CD4-positive, alpha-beta T cell (primary cell): Measurements from ENCODE around the gene RNF157. TPM values are rescaled to one million over a fixed set of nuclear protein-coding genes. Genes with fewer than 3 reads are reported as not detected.

Experiments
- ATAC-seq: fragments of 200-7000 bp; cut with Tn5 transposase; one replicate; pipeline ENCODE4 v1.10.0; 2022; ENCODE audit warnings: mild to moderate bottlenecking; ENCODE audit not compliant: poor library complexity
- CTCF ChIA-PET: fragments of 350-600 bp; sonication (Branson Sonifier 250); formaldehyde crosslinking; loops from one replicate; lab custom pipeline; 2021; ENCODE audit warnings: antibody characterized with exemption, inconsistent platforms; lab: Charles Lee
- POLR2A ChIA-PET: fragments of 350-600 bp; sonication (Branson Sonifier 250); formaldehyde crosslinking; loops from one replicate; lab custom pipeline; 2021; ENCODE audit warnings: antibody characterized with exemption, inconsistent platforms; lab: Charles Lee
- DNase-seq, 14 experiments: peaks; one replicate each; pipeline ENCODE4 v3.0.0-alpha.2; 2013 to 2020; ENCODE audit warnings: mixed read lengths in 2 of 14
- H3K27ac ChIP-seq, 2 donors: one replicate each; pipeline versions ENCODE4 v1.5.1 to v1.7.0; 2013; ENCODE audit warnings: low read length in 2 of 2, low read depth in 1 of 2, mild to moderate bottlenecking in 1 of 2
- H3K27me3 ChIP-seq, 2 experiments: 1 replicate in 1 of 2; 2 replicates in 1 of 2; pipeline versions ENCODE4 v1.6.1 to v1.7.0; 2013; ENCODE audit warnings: low read length in 2 of 2, control low read depth in 1 of 2, mild to moderate bottlenecking in 1 of 2, moderate library complexity in 1 of 2; ENCODE audit not compliant: insufficient read depth in 2 of 2, control insufficient read depth in 1 of 2
- H3K36me3 ChIP-seq: one replicate; pipeline ENCODE4 v1.6.1; 2013; ENCODE audit warnings: low read length, control low read depth; ENCODE audit not compliant: insufficient read depth
- H3K4me1 ChIP-seq: one replicate; pipeline ENCODE4 v1.6.1; 2013; ENCODE audit warnings: low read length, control low read depth; ENCODE audit not compliant: insufficient read depth
- H3K4me3 ChIP-seq: one replicate; pipeline ENCODE4 v1.5.1; 2013; ENCODE audit warnings: mild to moderate bottlenecking, low read length, moderate library complexity
- H3K9me3 ChIP-seq, 2 experiments: 1 replicate in 1 of 2; 2 replicates in 1 of 2; pipeline versions ENCODE4 v1.6.1 to v1.7.0; 2013; ENCODE audit warnings: low read length in 2 of 2, mild to moderate bottlenecking in 2 of 2, control low read depth in 1 of 2, moderate library complexity in 1 of 2; ENCODE audit not compliant: control insufficient read depth in 1 of 2, insufficient read depth in 1 of 2
- H3K27ac Mint-ChIP-seq: one replicate; pipeline ENCODE4 v1.8.0; 2020; ENCODE audit warnings: mixed read lengths
- H3K27me3 Mint-ChIP-seq: one replicate; pipeline ENCODE4 v1.8.0; 2021; ENCODE audit warnings: mixed read lengths
- H3K36me3 Mint-ChIP-seq: one replicate; pipeline ENCODE4 v1.8.0; 2021; ENCODE audit warnings: low read depth, mixed read lengths
- H3K4me1 Mint-ChIP-seq: one replicate; pipeline ENCODE4 v1.8.0; 2021; ENCODE audit warnings: low read depth, mixed read lengths
- H3K4me3 Mint-ChIP-seq: one replicate; pipeline ENCODE4 v1.8.0; 2020; ENCODE audit warnings: mild to moderate bottlenecking, mixed read lengths
- H3K9me3 Mint-ChIP-seq: one replicate; pipeline ENCODE4 v1.8.0; 2020; ENCODE audit warnings: mixed read lengths
- intact Hi-C, 2 experiments: fragments of 100-400 bp; cut with DNase I in 1 of 2; cut with micrococcal nuclease in 1 of 2; formaldehyde crosslinking; loops; one replicate each; pipeline versions ENCODE4 v1.15.1 to v1.9.0; 2023 to 2025; cut with DNase I, micrococcal nuclease
- total RNA-seq, 174 experiments: library from RNA in 2 of 174; stranded (reverse) in 2 of 174; gene quantifications; one replicate each; pipeline ENCODE4 v1.2.3 and lab custom pipeline; 2021 to 2026
- TF ChIP-seq, protein P1 (sequence below): fragments of 200-600 bp; IDR thresholded peaks from one replicate; pipeline ENCODE4 v1.8.0; 2022; ENCODE audit warnings: antibody characterized with exemption, mild to moderate bottlenecking

Gene RNF157
- total RNA-seq, 2 experiments from 2014 or later = 18.5 to 21.1 TPM

DNA sequence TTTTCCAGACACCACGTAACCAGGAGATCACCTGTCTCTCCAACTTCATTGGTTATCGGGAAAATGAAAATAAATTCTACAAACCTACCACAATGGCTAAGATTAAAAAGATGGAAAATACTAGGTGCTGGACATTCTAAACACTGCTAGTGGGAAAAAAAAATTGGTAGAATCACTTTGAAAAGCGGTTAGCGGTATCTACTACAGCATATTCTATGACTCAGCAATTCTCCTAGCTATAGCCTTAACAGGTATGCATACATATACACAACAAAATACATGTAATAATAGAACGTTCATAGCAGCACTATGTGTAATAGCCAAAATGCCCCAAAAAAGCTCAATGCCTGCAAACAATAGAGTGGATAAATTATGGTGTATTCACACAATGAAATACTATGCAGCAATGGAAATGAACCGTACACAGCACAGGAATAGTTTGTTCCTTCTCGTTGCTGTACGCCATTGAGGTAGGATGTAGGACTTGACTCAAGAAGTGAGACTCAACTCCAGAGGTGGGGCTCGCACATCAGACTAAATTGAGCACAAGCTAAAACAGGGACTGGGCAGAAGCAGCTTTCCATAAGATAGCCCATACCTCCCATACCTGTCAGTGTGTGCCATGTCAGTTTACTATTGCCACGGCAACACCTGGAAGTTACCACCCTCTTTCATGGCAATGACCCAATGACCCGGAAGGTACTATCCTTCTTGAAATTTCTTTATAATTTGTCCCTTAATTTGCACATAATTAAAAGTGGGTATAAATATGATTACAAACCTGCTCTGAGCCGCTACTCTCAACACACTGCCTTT is 44.8 kb downstream of the RNF157 start:
- H3K36me3 ChIP-seq = peaks cover 11% of the 10 kb centered on the region
- no peak overlapping the region for H3K4me3 ChIP-seq
- Mint-ChIP-seq H3K27ac (peak overlapping the region; percentile 93), H3K27me3 (no peaks in the 10 kb centered on the region), H3K4me3 (no peak overlapping the region), H3K36me3 (peaks cover 18% of the 10 kb centered on the region), H3K4me1 (peaks cover 82% of the 10 kb centered on the region), H3K9me3 (no peaks in the 10 kb centered on the region)
- TF ChIP-seq, protein P1, sequence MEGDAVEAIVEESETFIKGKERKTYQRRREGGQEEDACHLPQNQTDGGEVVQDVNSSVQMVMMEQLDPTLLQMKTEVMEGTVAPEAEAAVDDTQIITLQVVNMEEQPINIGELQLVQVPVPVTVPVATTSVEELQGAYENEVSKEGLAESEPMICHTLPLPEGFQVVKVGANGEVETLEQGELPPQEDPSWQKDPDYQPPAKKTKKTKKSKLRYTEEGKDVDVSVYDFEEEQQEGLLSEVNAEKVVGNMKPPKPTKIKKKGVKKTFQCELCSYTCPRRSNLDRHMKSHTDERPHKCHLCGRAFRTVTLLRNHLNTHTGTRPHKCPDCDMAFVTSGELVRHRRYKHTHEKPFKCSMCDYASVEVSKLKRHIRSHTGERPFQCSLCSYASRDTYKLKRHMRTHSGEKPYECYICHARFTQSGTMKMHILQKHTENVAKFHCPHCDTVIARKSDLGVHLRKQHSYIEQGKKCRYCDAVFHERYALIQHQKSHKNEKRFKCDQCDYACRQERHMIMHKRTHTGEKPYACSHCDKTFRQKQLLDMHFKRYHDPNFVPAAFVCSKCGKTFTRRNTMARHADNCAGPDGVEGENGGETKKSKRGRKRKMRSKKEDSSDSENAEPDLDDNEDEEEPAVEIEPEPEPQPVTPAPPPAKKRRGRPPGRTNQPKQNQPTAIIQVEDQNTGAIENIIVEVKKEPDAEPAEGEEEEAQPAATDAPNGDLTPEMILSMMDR = no peak
- ChIA-PET POLR2A (interaction anchor here (0.6 to 3.1 kb wide), 9 partner anchors 10 to 75 kb away, joined by 3 to 15 read pairs (median 3); partner anchors contain the start of gene UBALD2), CTCF (interaction anchor here (1.4 kb wide), 1 partner anchor 14 kb away, joined by 5 read pairs; no protein-coding TSS in a partner anchor)
- H3K9me3 ChIP-seq = no peaks in the 10 kb centered on the region
- intact Hi-C loops = loop anchor here in 1 of 2 experiments (5.0 kb wide), 1 partner anchor 42 kb away; no protein-coding TSS in a partner anchor
- ATAC-seq (no peak), DNase-seq (no peak)
- no peaks in the 10 kb centered on the region for H3K27me3 ChIP-seq
- peaks cover 95% of the 10 kb centered on the region for H3K4me1 ChIP-seq
- H3K27ac ChIP-seq = no peak overlapping the region

DNA sequence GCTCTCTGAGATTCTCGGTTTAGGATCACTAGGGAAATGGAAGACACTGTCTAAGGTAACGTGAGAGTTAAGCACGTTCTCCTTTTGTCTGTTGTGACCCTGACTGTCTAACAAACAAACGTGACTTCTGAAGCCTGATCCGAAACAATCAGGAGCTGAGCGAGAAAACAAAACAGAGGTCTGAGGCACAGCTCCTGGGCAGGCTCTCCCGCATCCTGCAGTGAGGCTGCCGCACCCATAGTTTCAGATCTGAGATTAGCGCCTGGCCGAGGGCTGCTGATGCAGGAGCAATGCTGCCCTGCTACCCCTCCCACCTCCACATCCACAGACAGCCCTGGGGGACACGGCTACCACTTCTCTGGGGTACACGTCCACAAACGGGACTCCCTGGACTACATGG is 46.7 kb downstream of the RNF157 start:
- Histone ChIP-seq H3K4me1 (peaks cover 93% of the 10 kb centered on the region), H3K27me3 (no peaks in the 10 kb centered on the region), H3K27ac (peak overlapping the region; percentile 12 to 60), H3K36me3 (peaks cover 7% of the 10 kb centered on the region), H3K9me3 (no peaks in the 10 kb centered on the region), H3K4me3 (no peak overlapping the region)
- H3K4me3 Mint-ChIP-seq = peak overlapping the region; percentile 85
- DNase-seq (peak in 10 of 14 experiments; percentile 22 to 68 (median 46)), ATAC-seq (peak; percentile 8)
- POLR2A ChIA-PET = interaction anchor here (0.6 to 8.9 kb wide), 8 partner anchors 13 to 84 kb away, joined by 3 to 221 read pairs (median 7); partner anchors contain the start of gene UBALD2
- CTCF ChIA-PET = interaction anchor here (0.6 to 2.9 kb wide), 5 partner anchors 12 to 63 kb away, joined by 3 to 20 read pairs (median 4); no protein-coding TSS in a partner anchor
- H3K4me1 Mint-ChIP-seq = peaks cover 78% of the 10 kb centered on the region
- TF ChIP-seq, protein P1 = no peak
- intact Hi-C loops = loop anchor here in 1 of 2 experiments (5.0 kb wide), 1 partner anchor 49 kb away; the partner anchor contains the start of gene RNF157
- no peaks in the 10 kb centered on the region for H3K9me3 Mint-ChIP-seq
- H3K36me3 Mint-ChIP-seq = peaks cover 3% of the 10 kb centered on the region
- peak overlapping the region; percentile 93 for H3K27ac Mint-ChIP-seq
- no peaks in the 10 kb centered on the region for H3K27me3 Mint-ChIP-seq

DNA sequence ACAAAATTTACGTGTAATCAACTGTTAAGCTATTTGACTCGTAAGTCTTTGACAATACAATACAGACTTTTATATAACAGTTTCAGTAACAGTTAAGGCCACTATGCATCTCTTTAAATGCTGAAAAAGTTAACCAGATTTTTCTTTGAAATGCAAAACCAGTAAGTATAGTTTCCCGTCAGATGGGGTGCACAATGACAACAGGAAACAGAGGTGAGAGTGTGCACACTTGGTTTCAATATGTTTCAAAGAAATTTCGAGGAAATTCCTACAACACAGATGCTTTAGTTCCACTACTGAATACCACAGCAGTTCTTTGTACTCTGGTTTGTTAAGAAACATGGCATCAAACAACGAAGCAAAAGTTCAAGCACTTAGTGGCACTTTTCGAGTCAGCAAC is 48.4 kb downstream of the RNF157 start:
- Mint-ChIP-seq H3K9me3 (no peaks in the 10 kb centered on the region), H3K27me3 (no peaks in the 10 kb centered on the region), H3K36me3 (peaks cover 6% of the 10 kb centered on the region), H3K4me1 (peaks cover 72% of the 10 kb centered on the region), H3K4me3 (peak overlapping the region; percentile 65), H3K27ac (peak overlapping the region; percentile 93)
- ATAC-seq (peak; percentile 81), DNase-seq (peak in 7 of 14 experiments; percentile 26 to 92 (median 60))
- Histone ChIP-seq H3K36me3 (no peaks in the 10 kb centered on the region), H3K4me1 (peaks cover 93% of the 10 kb centered on the region), H3K27me3 (no peaks in the 10 kb centered on the region), H3K4me3 (peak overlapping the region; percentile 11), H3K9me3 (no peaks in the 10 kb centered on the region), H3K27ac (peak overlapping the region; percentile 73 to 79)
- ChIA-PET CTCF (interaction anchor here (0.9 to 3.1 kb wide), 11 partner anchors 9 to 88 kb away, joined by 3 to 20 read pairs (median 3); partner anchors contain the start of gene UBALD2), POLR2A (interaction anchor here (0.6 to 8.9 kb wide), 25 partner anchors 9 to 178 kb away, joined by 3 to 221 read pairs (median 5); partner anchors contain the start of genes EXOC7, FOXJ1, RNF157 and UBALD2)
- TF ChIP-seq, protein P1 = no peak
- intact Hi-C loops = loop anchor here in 1 of 2 experiments (1.0 to 5.0 kb wide), 4 partner anchors 7 to 73 kb away; partner anchors contain the start of genes RNF157 and UBALD2
